GM20431 (cell line): ENCODE data around the gene ZSCAN22.

ENCODE experiments used
- in situ Hi-C: fragments of 300-500 bp; cut with MseI, MboI; formaldehyde crosslinking; loops from one replicate; pipeline ENCODE4 v1.15.0; 2020; ENCODE audit warnings: low sequenced_read_pairs; ENCODE audit not compliant: unreplicated experiment

Gene ZSCAN22

DNA sequence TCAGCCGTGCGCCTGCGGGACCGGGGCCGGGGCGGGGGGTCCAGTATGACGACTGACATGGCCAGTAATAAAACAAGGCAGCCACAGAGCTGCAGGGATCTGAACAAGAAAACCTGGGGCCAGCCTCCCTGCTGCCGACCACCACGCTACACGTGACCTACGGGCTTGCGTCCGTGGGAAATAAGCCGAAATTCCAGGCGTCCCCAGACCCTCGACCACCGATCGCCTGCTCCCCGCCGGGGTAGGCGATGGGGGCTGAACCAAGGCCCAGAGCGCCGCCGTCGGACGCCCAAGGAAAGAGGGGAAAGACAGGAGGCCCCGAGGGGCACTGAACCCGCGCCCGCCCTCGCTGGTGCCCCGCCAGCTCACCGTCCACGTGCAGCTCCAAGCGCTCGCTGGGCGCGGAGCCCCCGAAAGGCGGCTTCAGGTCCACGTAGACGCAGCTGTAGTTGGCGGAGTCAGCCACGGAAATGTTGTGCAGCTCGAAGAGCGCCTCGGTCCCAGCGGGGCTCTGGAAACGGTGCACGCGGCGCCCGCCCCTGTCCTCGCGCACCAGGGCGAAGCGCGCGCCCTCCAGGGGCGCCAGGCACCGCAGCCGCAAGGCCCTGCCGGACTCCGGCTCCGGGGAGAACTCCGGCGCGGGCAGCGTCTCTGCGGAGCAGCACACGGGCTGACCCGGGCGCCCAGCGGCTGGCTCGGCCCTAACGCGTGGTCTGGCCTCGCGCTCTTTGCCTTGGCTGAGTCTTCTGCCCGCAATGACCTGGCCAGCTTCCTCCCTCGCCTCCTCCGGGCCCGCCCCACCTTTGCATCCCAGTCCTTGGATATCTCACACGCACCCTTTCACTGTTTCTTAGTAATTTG, 23.4 kb downstream of the ZSCAN22 start:
- in situ Hi-C loops: no loop called here

DNA sequence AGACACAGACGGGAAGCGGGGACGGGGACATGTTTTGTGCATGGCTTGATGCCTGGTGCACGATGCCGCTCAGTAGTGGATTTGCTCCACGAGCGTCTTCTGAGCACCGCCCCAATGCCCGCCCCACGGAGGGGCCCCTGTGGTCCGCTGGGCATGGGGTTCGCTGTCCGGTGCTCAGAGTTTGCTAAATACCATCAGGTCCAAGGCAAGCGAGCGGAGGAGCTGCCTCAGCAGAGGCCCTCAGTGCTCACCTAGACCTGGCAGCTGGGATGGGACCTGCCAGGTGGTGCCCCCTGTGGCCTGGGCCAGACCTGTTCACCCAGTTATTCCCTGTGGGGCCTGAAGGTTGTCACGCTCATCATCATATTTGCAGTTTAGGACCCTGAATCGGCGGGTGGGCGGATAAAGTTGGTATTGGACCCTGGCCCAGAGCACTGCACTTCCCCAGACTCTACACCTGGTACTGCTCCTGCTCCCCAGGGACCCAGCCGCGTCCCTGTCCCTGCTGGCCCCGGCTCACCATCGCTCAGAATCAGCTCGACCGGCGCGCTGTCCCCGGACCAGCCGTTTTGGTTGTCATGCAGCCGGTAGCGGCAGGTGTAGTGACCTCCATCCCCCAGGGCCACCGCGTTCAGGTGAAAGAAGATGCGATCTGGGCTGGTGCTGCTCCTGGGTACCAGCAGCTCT, 24.2 kb downstream of the ZSCAN22 start:
- in situ Hi-C loops: no loop called here

DNA sequence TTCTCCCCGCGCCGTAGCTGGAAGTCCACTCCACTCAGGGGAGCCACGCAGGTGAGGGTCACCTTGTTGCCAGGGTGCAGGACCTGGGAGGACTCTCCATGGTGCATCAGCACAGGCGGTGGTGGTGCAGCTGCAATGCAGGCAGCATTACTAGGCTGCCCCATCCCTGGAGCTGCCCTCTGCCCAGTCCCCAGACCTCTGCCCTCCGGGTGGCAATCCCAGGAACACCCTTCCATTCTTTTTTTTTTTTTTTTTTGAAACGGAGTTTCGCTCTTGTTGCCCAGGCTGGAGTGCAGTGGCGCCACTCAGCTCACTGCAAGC, 24.7 kb downstream of the ZSCAN22 start:
- in situ Hi-C loops: no loop called here

GRCh38 chr19:58351990-58352755, 25.4 kb downstream of the ZSCAN22 start:
- in situ Hi-C loops: no loop called here

GRCh38 chr19:58352760-58353671, 26.2 kb downstream of the ZSCAN22 start, which contains the start of gene A1BG:
TSS of gene A1BG (minus strand) at chr19:58353492. CDS start at chr19:58353437, 55 bp downstream.
- in situ Hi-C loops: no loop called here

GRCh38 chr19:58353717-58354477, 27.1 kb downstream of the ZSCAN22 start:
- in situ Hi-C loops: no loop called here

GRCh38 chr19:58354478-58355030, 27.8 kb downstream of the ZSCAN22 start:
- in situ Hi-C loops: no loop called here

DNA sequence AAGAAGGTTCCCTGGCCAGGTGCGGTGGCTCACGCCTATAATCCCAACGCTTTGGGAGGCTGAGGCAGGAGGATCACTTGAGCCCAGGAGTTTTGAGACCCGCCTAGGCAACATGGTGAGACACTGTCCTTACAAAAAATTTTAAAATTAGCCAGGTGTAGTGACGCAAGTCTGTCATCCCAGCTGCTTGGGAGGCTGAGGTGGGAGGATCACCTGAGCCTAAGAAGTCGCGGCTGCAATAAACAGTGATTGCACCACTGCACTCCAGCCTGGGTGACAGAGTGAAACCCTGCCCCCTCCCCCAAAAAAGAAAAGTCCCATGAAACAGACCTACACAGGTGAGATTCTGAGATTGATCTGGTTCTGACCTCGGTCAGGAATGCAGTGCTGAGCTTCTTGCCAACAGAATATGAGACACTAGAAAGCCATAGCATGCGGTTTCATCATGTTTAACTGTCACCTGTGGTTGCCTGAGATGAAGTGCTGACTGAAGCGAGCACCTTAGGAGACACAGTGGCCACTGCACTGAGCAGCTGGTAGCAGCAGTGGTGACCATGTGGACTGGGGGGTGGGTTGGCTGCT, 28.5 kb downstream of the ZSCAN22 start:
- in situ Hi-C loops: no loop called here

DNA sequence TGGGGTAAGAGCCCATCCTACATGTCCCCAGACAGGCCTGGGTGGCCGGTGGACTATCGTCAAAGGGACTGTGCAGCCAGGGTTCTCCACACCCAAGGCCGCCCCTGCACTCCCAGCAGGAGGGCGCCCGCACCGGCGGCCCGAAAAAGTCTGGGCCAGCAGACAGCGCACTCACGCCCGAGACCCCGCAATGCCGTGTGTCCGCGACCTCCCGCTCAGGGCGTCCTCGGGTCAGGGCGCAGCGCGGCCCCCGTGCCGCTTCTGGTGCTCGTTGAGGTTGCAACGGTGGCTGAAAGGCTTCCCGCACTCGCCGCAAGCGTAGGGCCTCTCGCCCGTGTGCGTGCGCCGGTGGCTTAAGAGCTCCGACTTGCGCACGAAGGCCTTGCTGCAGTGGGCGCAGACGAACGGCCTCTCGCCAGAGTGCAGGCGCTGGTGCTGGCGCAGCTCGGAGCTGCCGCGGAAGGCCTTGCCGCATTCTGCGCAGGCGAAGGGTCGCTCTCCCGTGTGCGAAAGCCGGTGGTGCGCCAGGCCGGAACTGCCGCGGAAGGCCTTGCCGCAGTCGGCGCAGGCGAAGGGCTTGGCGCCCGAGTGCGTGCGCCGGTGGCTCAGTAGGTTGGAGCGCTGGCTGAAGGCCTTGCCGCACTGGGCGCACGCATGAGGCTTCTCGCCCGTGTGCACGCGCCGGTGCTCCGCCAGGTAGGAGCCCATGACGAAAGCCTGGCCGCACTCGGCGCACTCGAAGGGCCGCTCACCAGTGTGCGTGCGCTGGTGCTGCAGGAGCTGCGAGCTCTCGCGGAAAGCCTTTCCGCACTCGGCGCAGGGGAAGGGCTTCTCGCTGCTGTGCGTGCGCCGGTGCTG, 29.3 kb downstream of the ZSCAN22 start:
- in situ Hi-C loops: no loop called here

- in situ Hi-C loops: no loop called here
These were observed 30.1 kb downstream of the ZSCAN22 start for GRCh38 chr19:58356766-58357480.

DNA sequence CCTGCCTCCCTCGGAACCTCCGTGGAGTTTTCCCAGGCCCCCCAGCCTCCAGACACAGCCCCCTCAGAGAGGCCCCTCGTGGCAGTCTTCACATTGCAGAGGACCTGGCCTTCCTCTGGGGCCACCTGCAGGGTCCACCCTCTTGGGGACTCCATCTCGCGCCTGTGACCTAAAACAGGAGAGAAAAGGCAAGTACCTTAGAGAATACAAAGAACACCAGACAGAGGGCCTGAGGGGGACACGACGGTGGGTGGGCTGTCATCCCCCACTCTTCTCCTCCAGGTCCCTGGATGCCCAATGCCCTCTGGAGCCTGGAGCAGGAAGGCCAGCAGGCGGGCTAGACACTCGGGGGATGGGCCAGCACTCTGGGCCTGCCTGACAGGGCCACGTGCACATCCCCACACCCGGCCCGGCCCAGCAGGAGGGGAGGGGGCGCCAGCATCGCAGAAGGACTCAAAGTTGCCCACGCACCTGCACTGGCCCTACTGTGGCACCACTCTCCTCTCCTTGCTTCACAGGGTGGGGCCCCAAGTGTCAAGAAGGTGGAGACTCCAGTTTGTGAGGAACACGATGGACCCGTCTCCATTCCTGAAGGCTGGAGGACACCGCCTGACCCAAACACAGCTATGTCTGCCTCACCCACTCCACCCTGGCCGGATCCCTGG, 30.8 kb downstream of the ZSCAN22 start:
- in situ Hi-C loops: no loop called here

GRCh38 chr19:58361900-58362271, 35.1 kb downstream of the ZSCAN22 start:
- in situ Hi-C loops: no loop called here

- in situ Hi-C loops: no loop called here
These were observed 35.6 kb downstream of the ZSCAN22 start, which contains the start of gene ZNF497 for GRCh38 chr19:58362272-58362994. TSS of gene ZNF497 (minus strand) at chr19:58362751. CDS start at chr19:58357635, 5,116 bp downstream.

- in situ Hi-C loops: no loop called here
These were observed 37.4 kb downstream of the ZSCAN22 start for GRCh38 chr19:58364146-58364545.

DNA sequence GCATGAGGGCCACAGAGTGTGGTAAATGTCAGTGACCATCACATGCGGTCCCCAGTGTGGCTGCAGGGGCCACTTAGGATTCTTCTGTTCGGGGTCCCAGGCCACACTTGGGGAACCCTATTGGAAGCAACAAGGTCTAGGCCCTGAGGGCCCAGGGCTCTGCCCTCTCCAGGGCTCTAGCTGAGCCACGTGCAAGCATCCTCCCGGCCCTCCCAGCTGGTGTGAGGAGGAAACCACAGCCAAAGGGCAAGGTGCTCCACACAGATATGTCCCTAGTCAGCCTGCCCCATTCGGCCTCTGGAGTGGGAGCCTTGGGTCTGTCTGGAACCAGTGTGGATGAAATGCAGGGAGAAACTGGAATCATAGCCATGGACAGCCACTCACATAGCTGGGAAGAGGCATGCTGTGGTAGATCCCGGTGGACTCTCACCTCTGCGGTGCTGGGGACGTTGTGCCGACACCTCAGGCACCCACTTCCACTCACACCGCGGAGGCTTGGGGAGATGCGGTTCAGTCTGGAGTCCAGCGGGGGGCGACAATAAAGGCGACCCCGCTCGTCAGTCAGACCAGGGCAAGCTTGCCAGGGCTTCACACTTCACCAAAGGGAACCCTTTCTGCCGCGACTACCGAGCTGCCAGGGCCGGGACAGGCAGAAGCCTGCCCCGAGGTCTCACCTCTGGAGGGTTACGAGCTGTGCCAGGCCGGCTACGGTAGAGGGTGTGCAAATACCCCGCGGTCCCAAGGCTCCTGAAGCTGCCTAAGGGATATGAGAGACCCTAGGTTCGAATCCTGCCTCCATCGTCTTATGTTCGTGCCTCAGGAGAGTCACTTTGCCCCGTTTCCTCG, 40.0 kb downstream of the ZSCAN22 start:
- in situ Hi-C loops: no loop called here
